ENCODE measurements around the gene MYO10.

DNA sequence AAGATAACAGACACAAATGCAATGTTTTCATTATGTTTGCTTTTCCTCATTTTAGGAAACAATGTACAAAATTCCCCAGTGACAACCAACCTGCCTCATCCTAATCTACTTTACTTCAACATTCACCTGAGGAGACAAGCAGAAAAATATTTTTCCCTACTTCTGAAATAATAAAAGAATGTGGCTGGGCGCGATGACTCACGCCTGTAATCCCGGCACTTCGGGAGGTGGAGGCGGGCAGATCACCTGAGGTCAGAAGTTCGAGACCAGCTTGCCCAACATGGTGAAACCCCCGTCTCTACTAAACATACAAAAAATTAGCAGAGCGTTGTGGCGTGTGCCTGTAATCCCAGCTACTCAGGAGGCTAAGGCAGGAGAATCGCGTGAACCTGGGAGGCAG is 36.9 kb downstream of the MYO10 start:
- TF ChIP-seq, protein P1, sequence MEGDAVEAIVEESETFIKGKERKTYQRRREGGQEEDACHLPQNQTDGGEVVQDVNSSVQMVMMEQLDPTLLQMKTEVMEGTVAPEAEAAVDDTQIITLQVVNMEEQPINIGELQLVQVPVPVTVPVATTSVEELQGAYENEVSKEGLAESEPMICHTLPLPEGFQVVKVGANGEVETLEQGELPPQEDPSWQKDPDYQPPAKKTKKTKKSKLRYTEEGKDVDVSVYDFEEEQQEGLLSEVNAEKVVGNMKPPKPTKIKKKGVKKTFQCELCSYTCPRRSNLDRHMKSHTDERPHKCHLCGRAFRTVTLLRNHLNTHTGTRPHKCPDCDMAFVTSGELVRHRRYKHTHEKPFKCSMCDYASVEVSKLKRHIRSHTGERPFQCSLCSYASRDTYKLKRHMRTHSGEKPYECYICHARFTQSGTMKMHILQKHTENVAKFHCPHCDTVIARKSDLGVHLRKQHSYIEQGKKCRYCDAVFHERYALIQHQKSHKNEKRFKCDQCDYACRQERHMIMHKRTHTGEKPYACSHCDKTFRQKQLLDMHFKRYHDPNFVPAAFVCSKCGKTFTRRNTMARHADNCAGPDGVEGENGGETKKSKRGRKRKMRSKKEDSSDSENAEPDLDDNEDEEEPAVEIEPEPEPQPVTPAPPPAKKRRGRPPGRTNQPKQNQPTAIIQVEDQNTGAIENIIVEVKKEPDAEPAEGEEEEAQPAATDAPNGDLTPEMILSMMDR (conservative IDR thresholded peaks at IDR 0.05; ENCODE audit: low read depth, low read length), result no peak
- no peak for TF ChIP-seq EZH2 (IDR thresholded peaks at IDR 0.05; ENCODE audit: borderline replicate concordance, low read depth, low read length, poor library complexity, severe bottlenecking)

Measured in A673 (cell line).